ENCODE results near the gene GTF2F2. TPM values are rescaled to one million over a fixed set of nuclear protein-coding genes. Genes with fewer than 3 reads are reported as not detected.

The GTF2F2 gene
- total and polyA plus RNA-seq, 7 donors = 18.5 to 32.7 (median 28.5) TPM

GRCh38 chr13:45209229-45209628 is 88.9 kb downstream of the GTF2F2 start:
- Histone ChIP-seq H3K9me3 (no peaks in the 10 kb centered on the region), H3K4me1 (peaks cover 0 to 58% (median 34%) of the 10 kb centered on the region in 4 donors), H3K27me3 (no peaks in the 10 kb centered on the region), H3K4me3 (no peak overlapping the region), H3K27ac (peak overlapping the region in 3 of 4 donors; percentile 66 to 86 (median 83)), H3K36me3 (peaks cover 0 to 5% (median 0%) of the 10 kb centered on the region in 4 donors)
- no peak for DNase-seq
- no peak for TF ChIP-seq EP300 (IDR thresholded peaks at IDR 0.05)
- intact Hi-C loops (cut with DNase I) = loop anchor here (5.0 kb wide), 2 partner anchors 33 to 98 kb away; no protein-coding TSS in a partner anchor

GRCh38 chr13:45215392-45216077 is 95.2 kb downstream of the GTF2F2 start:
- H3K4me1 ChIP-seq = peaks cover 0 to 59% (median 35%) of the 10 kb centered on the region in 4 donors
- no peaks in the 10 kb centered on the region for H3K36me3 ChIP-seq
- intact Hi-C loops (cut with DNase I) = no loop called here
- no peaks in the 10 kb centered on the region for H3K9me3 ChIP-seq
- WGBS, 2 donors = 89 to 96% methylated on average over 9 of the region's 9 CpGs
- no peak overlapping the region for H3K4me3 ChIP-seq
- H3K27me3 ChIP-seq = no peaks in the 10 kb centered on the region
- DNase-seq = no peak
- TF ChIP-seq, protein P1, sequence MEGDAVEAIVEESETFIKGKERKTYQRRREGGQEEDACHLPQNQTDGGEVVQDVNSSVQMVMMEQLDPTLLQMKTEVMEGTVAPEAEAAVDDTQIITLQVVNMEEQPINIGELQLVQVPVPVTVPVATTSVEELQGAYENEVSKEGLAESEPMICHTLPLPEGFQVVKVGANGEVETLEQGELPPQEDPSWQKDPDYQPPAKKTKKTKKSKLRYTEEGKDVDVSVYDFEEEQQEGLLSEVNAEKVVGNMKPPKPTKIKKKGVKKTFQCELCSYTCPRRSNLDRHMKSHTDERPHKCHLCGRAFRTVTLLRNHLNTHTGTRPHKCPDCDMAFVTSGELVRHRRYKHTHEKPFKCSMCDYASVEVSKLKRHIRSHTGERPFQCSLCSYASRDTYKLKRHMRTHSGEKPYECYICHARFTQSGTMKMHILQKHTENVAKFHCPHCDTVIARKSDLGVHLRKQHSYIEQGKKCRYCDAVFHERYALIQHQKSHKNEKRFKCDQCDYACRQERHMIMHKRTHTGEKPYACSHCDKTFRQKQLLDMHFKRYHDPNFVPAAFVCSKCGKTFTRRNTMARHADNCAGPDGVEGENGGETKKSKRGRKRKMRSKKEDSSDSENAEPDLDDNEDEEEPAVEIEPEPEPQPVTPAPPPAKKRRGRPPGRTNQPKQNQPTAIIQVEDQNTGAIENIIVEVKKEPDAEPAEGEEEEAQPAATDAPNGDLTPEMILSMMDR (IDR thresholded peaks at IDR 0.05) = no peak
- TF ChIP-seq POLR2AphosphoS5 (IDR thresholded peaks at IDR 0.05) = peak in 2 of 4 donors; percentile 22 to 27
- H3K27ac ChIP-seq = peak overlapping the region in 3 of 4 donors; percentile 50 to 60 (median 51)

- Histone ChIP-seq H3K4me1 (peaks cover 0 to 59% (median 35%) of the 10 kb centered on the region in 4 donors), H3K27me3 (no peaks in the 10 kb centered on the region), H3K27ac (peak overlapping the region in 3 of 4 donors; percentile 50 to 60 (median 51)), H3K36me3 (no peaks in the 10 kb centered on the region), H3K4me3 (no peak overlapping the region), H3K9me3 (no peaks in the 10 kb centered on the region)
- intact Hi-C loops (cut with DNase I) = no loop called here
- 91 to 92% methylated on average over 4 of the region's 4 CpGs for WGBS, 2 donors
- TF ChIP-seq POLR2A (IDR thresholded peaks at IDR 0.05) (no peak), EP300 (IDR thresholded peaks at IDR 0.05) (no peak), POLR2AphosphoS5 (IDR thresholded peaks at IDR 0.05) (no peak)
- TF ChIP-seq, protein P1 (IDR thresholded peaks at IDR 0.05) = no peak
- DNase-seq = no peak
Observed at GRCh38 chr13:45216193-45216592, 95.9 kb downstream of the GTF2F2 start.

DNA sequence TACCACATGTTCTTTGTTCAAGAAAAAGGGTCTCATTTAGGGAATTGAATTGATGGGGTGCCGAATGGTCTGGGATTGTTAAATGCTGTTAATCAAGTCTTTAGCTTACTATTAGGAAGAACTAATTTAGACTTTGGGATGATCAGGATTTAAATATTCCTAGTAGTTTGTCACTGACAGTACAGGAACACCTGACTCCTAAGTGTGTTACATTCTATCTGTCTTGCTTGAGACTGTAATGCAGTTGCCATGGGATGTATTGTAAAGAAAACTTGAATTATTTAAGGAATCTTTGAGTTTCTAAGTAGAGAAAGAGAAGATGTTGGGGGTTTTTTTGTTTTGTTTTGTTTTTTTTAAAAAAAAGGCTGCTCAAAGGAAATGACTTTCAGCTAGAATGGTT is 98.4 kb downstream of the GTF2F2 start:
- intact Hi-C loops (cut with DNase I) = no loop called here
- H3K4me3 ChIP-seq = no peak overlapping the region
- DNase-seq = no peak
- no peaks in the 10 kb centered on the region for H3K36me3 ChIP-seq
- H3K4me1 ChIP-seq = peaks cover 0 to 62% (median 40%) of the 10 kb centered on the region in 4 donors
- H3K9me3 ChIP-seq = no peaks in the 10 kb centered on the region
- peak overlapping the region in 2 of 4 donors; percentile 38 to 43 for H3K27ac ChIP-seq
- H3K27me3 ChIP-seq = no peaks in the 10 kb centered on the region
- 94 to 99% methylated on average over 1 of the region's 1 CpG for WGBS, 2 donors
- TF ChIP-seq EP300 (IDR thresholded peaks at IDR 0.05) = no peak
- no peak for TF ChIP-seq POLR2A (IDR thresholded peaks at IDR 0.05)
- no peak for TF ChIP-seq POLR2AphosphoS5 (IDR thresholded peaks at IDR 0.05)
- TF ChIP-seq, protein P1 (IDR thresholded peaks at IDR 0.05) = no peak

- no peak for DNase-seq
- Histone ChIP-seq H3K4me1 (peaks cover 0 to 55% (median 40%) of the 10 kb centered on the region in 4 donors), H3K4me3 (no peak overlapping the region), H3K27ac (peak overlapping the region in 3 of 4 donors; percentile 38 to 43 (median 41)), H3K27me3 (no peaks in the 10 kb centered on the region), H3K36me3 (no peaks in the 10 kb centered on the region), H3K9me3 (no peaks in the 10 kb centered on the region)
- intact Hi-C loops (cut with DNase I) = no loop called here
- WGBS, 2 donors = 48 to 71% methylated on average over 5 of the region's 5 CpGs
- TF ChIP-seq, protein P1 (IDR thresholded peaks at IDR 0.05) = no peak
- TF ChIP-seq POLR2AphosphoS5 (IDR thresholded peaks at IDR 0.05) (no peak), EP300 (IDR thresholded peaks at IDR 0.05) (no peak), POLR2A (IDR thresholded peaks at IDR 0.05) (no peak)
Observed at GRCh38 chr13:45219123-45219891, 99.0 kb downstream of the GTF2F2 start.
